Mammary epithelial cell (primary cell): Measurements from ENCODE around the gene USP49.

Experiments used
- CTCF ChIP-seq, 2 donors: IDR thresholded peaks in 1 of 2; conservative IDR thresholded peaks in 1 of 2; 2 replicates each; pipeline ENCODE4 v1.5.1; 2011 to 2012; ENCODE audit warnings: inconsistent platforms in 2 of 2, low read length in 2 of 2, mild to moderate bottlenecking in 2 of 2, control low read depth in 1 of 2, low read depth in 1 of 2; ENCODE audit not compliant: insufficient read depth in 1 of 2; ENCODE audit errors: extremely low read depth in 1 of 2
- EZH2 ChIP-seq: IDR thresholded peaks from 2 replicates; pipeline ENCODE4 v1.6.1; 2012; ENCODE audit warnings: low read length, inconsistent platforms, borderline replicate concordance

GRCh38 chr6:41836660-41837052 is 58.5 kb downstream of the USP49 start:
- TF ChIP-seq CTCF (conservative IDR thresholded peaks at IDR 0.05 in 1 of 2, IDR thresholded peaks at IDR 0.05 in 1 of 2; ENCODE audit: extremely low read depth in 1 of 2, insufficient read depth in 1 of 2, low read depth in 1 of 2, low read length in 2 of 2) (no peak), EZH2 (no peak)
